Body of pancreas (tissue), 4 donors: ENCODE results near the gene UROD.

ENCODE experiments used
- POLR2A ChIP-seq, 3 donors: fragments of 450-650 bp; IDR thresholded peaks; one replicate each; pipeline ENCODE4 v1.6.1; 2016; ENCODE audit warnings: antibody characterized with exemption in 3 of 3, mild to moderate bottlenecking in 2 of 3
- TF ChIP-seq, protein P1 (sequence below), 7 experiments: fragments of 450-650 bp in 4 of 7; fragments of 200-600 bp in 3 of 7; sonication (generic) in 3 of 7; IDR thresholded peaks; one replicate each; pipeline ENCODE4 v1.5.1; 2016 to 2019; ENCODE audit warnings: antibody characterized with exemption in 7 of 7

GRCh38 chr1:45057542-45057941, 45.5 kb downstream of the UROD start:
- TF ChIP-seq, protein P1, sequence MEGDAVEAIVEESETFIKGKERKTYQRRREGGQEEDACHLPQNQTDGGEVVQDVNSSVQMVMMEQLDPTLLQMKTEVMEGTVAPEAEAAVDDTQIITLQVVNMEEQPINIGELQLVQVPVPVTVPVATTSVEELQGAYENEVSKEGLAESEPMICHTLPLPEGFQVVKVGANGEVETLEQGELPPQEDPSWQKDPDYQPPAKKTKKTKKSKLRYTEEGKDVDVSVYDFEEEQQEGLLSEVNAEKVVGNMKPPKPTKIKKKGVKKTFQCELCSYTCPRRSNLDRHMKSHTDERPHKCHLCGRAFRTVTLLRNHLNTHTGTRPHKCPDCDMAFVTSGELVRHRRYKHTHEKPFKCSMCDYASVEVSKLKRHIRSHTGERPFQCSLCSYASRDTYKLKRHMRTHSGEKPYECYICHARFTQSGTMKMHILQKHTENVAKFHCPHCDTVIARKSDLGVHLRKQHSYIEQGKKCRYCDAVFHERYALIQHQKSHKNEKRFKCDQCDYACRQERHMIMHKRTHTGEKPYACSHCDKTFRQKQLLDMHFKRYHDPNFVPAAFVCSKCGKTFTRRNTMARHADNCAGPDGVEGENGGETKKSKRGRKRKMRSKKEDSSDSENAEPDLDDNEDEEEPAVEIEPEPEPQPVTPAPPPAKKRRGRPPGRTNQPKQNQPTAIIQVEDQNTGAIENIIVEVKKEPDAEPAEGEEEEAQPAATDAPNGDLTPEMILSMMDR (IDR thresholded peaks at IDR 0.05) = no peak
- no peak for TF ChIP-seq POLR2A (IDR thresholded peaks at IDR 0.05)
